ENCODE results near the gene PRDM16.

Gene PRDM16

GRCh38 chr1:3138623-3139151 lies 69.7 kb downstream of the PRDM16 start:
- H3K9me3 ChIP-seq (replicated peaks; ENCODE audit: insufficient read depth, low read length), result no peaks in the 10 kb centered on the region
- H3K79me2 ChIP-seq (ENCODE audit: low read length), result no peaks in the 10 kb centered on the region
- no peaks in the 10 kb centered on the region for H3K36me3 ChIP-seq (replicated peaks; ENCODE audit: insufficient read depth, low read length)
- no peak overlapping the region for H3K9ac ChIP-seq (ENCODE audit: low read length)
- H3K27ac ChIP-seq (ENCODE audit: low read length), result no peak overlapping the region
- peaks cover 100% of the 10 kb centered on the region for H3K27me3 ChIP-seq (replicated peaks; ENCODE audit: insufficient read depth, low read length)
- no peak for DNase-seq
- H3K4me3 ChIP-seq (ENCODE audit: low read length), result no peak overlapping the region
- no peak for TF ChIP-seq EZH2 (optimal IDR thresholded peaks at IDR 0.05; ENCODE audit: low read depth, low read length)
- no peak for TF ChIP-seq EZH2phosphoT487 (IDR thresholded peaks at IDR 0.05; ENCODE audit: low read length)
- no peaks in the 10 kb centered on the region for H3K9me2 ChIP-seq (replicated peaks; ENCODE audit: insufficient read depth, low read length)
- H3K4me2 ChIP-seq (ENCODE audit: low read depth, low read length), result no peak overlapping the region
- H3F3A ChIP-seq (ENCODE audit: insufficient read depth, low read length), result no peaks in the 10 kb centered on the region
- no peaks in the 10 kb centered on the region for H3K4me1 ChIP-seq (ENCODE audit: low read length)
- H2AFZ ChIP-seq (ENCODE audit: low read length), result no peak overlapping the region
- H4K20me1 ChIP-seq (ENCODE audit: insufficient read depth, low read length), result no peaks in the 10 kb centered on the region

- Histone ChIP-seq H3K9ac (ENCODE audit: low read length) (no peak overlapping the region), H4K20me1 (ENCODE audit: insufficient read depth, low read length) (no peaks in the 10 kb centered on the region), H3K4me2 (ENCODE audit: low read depth, low read length) (no peak overlapping the region), H3K4me3 (ENCODE audit: low read length) (no peak overlapping the region), H3K9me3 (replicated peaks; ENCODE audit: insufficient read depth, low read length) (no peaks in the 10 kb centered on the region), H3K36me3 (replicated peaks; ENCODE audit: insufficient read depth, low read length) (no peaks in the 10 kb centered on the region), H3K9me2 (replicated peaks; ENCODE audit: insufficient read depth, low read length) (no peaks in the 10 kb centered on the region), H3F3A (ENCODE audit: insufficient read depth, low read length) (no peaks in the 10 kb centered on the region), H3K27me3 (replicated peaks; ENCODE audit: insufficient read depth, low read length) (peaks cover 98% of the 10 kb centered on the region), H2AFZ (ENCODE audit: low read length) (no peak overlapping the region), H3K4me1 (ENCODE audit: low read length) (no peaks in the 10 kb centered on the region), H3K27ac (ENCODE audit: low read length) (no peak overlapping the region), H3K79me2 (ENCODE audit: low read length) (no peaks in the 10 kb centered on the region)
- TF ChIP-seq EZH2phosphoT487 (IDR thresholded peaks at IDR 0.05; ENCODE audit: low read length), result no peak
- no peak for TF ChIP-seq EZH2 (optimal IDR thresholded peaks at IDR 0.05; ENCODE audit: low read depth, low read length)
- TF ChIP-seq, protein P1, sequence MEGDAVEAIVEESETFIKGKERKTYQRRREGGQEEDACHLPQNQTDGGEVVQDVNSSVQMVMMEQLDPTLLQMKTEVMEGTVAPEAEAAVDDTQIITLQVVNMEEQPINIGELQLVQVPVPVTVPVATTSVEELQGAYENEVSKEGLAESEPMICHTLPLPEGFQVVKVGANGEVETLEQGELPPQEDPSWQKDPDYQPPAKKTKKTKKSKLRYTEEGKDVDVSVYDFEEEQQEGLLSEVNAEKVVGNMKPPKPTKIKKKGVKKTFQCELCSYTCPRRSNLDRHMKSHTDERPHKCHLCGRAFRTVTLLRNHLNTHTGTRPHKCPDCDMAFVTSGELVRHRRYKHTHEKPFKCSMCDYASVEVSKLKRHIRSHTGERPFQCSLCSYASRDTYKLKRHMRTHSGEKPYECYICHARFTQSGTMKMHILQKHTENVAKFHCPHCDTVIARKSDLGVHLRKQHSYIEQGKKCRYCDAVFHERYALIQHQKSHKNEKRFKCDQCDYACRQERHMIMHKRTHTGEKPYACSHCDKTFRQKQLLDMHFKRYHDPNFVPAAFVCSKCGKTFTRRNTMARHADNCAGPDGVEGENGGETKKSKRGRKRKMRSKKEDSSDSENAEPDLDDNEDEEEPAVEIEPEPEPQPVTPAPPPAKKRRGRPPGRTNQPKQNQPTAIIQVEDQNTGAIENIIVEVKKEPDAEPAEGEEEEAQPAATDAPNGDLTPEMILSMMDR (IDR thresholded peaks at IDR 0.05; ENCODE audit: low read length), result no peak
- no peak for DNase-seq
Observed at GRCh38 chr1:3139451-3139852, 70.4 kb downstream of the PRDM16 start.

DNA sequence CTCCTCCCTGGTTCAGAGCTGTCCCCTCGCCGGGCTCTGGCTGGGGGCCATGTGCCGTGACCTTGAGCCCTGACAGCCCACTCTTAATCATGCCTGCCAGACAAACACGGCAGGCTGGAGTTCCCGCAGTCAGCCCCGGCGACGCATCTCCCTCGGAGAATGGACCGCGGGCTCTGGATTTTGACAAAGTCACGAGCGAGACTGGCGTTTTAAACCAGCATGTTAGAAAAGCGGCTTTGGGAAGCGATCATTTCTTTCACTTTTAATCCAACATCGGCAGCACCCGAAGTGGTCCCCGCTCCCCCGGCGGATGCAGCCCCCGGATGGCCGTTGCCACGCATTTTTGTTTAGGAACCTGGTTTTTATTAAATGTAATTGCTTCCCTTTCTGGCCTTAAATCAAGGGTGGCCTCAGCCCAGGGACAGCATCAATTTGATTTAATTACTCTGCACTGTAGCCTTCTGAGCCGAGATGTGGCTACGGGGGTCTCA lies 70.9 kb downstream of the PRDM16 start:
- TF ChIP-seq, protein P1 (IDR thresholded peaks at IDR 0.05; ENCODE audit: low read length), result no peak
- TF ChIP-seq EZH2 (optimal IDR thresholded peaks at IDR 0.05; ENCODE audit: low read depth, low read length), result no peak
- TF ChIP-seq EZH2phosphoT487 (IDR thresholded peaks at IDR 0.05; ENCODE audit: low read length), result no peak
- H3K4me3 ChIP-seq (ENCODE audit: low read length), result no peak overlapping the region
- H3K9me3 ChIP-seq (replicated peaks; ENCODE audit: insufficient read depth, low read length), result no peaks in the 10 kb centered on the region
- no peaks in the 10 kb centered on the region for H4K20me1 ChIP-seq (ENCODE audit: insufficient read depth, low read length)
- no peak overlapping the region for H2AFZ ChIP-seq (ENCODE audit: low read length)
- H3K27ac ChIP-seq (ENCODE audit: low read length), result no peak overlapping the region
- H3K36me3 ChIP-seq (replicated peaks; ENCODE audit: insufficient read depth, low read length), result no peaks in the 10 kb centered on the region
- H3K27me3 ChIP-seq (replicated peaks; ENCODE audit: insufficient read depth, low read length), result peaks cover 98% of the 10 kb centered on the region
- H3K4me2 ChIP-seq (ENCODE audit: low read depth, low read length), result no peak overlapping the region
- no peaks in the 10 kb centered on the region for H3K79me2 ChIP-seq (ENCODE audit: low read length)
- H3K9ac ChIP-seq (ENCODE audit: low read length), result no peak overlapping the region
- no peak for DNase-seq
- H3K4me1 ChIP-seq (ENCODE audit: low read length), result no peaks in the 10 kb centered on the region
- no peaks in the 10 kb centered on the region for H3K9me2 ChIP-seq (replicated peaks; ENCODE audit: insufficient read depth, low read length)
- H3F3A ChIP-seq (ENCODE audit: insufficient read depth, low read length), result no peaks in the 10 kb centered on the region

DNA sequence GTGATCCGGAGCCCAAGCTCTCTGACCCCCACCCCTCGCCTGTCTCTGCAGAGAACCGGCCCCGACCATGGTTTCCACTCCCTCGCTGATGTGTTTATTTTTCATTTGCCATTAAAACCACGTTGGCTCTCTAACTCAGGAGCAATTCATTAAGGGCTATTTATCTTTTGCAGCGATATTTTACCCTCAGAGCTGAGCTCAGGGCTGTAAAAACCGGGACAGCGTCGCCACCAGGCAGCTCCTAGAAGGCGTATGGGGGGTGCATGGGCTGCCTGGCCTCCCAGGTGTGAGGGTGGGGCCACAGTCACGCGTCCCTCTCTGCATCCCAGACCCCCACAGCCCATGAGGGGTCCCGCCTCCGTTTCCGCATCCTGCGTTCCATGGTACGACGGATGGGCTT lies 71.4 kb downstream of the PRDM16 start:
- DNase-seq, result no peak
- Histone ChIP-seq H3F3A (ENCODE audit: insufficient read depth, low read length) (no peaks in the 10 kb centered on the region), H2AFZ (ENCODE audit: low read length) (no peak overlapping the region), H3K27ac (ENCODE audit: low read length) (no peak overlapping the region), H3K36me3 (replicated peaks; ENCODE audit: insufficient read depth, low read length) (no peaks in the 10 kb centered on the region), H3K4me2 (ENCODE audit: low read depth, low read length) (no peak overlapping the region), H3K4me1 (ENCODE audit: low read length) (no peaks in the 10 kb centered on the region), H3K9me2 (replicated peaks; ENCODE audit: insufficient read depth, low read length) (no peaks in the 10 kb centered on the region), H3K4me3 (ENCODE audit: low read length) (no peak overlapping the region), H3K9ac (ENCODE audit: low read length) (no peak overlapping the region), H3K9me3 (replicated peaks; ENCODE audit: insufficient read depth, low read length) (no peaks in the 10 kb centered on the region), H4K20me1 (ENCODE audit: insufficient read depth, low read length) (no peaks in the 10 kb centered on the region), H3K27me3 (replicated peaks; ENCODE audit: insufficient read depth, low read length) (peaks cover 98% of the 10 kb centered on the region), H3K79me2 (ENCODE audit: low read length) (no peaks in the 10 kb centered on the region)
- TF ChIP-seq, protein P1 (IDR thresholded peaks at IDR 0.05; ENCODE audit: low read length), result no peak
- TF ChIP-seq EZH2phosphoT487 (IDR thresholded peaks at IDR 0.05; ENCODE audit: low read length) (no peak), EZH2 (optimal IDR thresholded peaks at IDR 0.05; ENCODE audit: low read depth, low read length) (no peak)
